ENCODE data around the gene CTBP1. TPM values are rescaled to one million over a fixed set of nuclear protein-coding genes. Genes with fewer than 3 reads are reported as not detected.

The CTBP1 gene
- total RNA-seq, 2 donors from 2014 or later: 132 to 256 TPM

DNA sequence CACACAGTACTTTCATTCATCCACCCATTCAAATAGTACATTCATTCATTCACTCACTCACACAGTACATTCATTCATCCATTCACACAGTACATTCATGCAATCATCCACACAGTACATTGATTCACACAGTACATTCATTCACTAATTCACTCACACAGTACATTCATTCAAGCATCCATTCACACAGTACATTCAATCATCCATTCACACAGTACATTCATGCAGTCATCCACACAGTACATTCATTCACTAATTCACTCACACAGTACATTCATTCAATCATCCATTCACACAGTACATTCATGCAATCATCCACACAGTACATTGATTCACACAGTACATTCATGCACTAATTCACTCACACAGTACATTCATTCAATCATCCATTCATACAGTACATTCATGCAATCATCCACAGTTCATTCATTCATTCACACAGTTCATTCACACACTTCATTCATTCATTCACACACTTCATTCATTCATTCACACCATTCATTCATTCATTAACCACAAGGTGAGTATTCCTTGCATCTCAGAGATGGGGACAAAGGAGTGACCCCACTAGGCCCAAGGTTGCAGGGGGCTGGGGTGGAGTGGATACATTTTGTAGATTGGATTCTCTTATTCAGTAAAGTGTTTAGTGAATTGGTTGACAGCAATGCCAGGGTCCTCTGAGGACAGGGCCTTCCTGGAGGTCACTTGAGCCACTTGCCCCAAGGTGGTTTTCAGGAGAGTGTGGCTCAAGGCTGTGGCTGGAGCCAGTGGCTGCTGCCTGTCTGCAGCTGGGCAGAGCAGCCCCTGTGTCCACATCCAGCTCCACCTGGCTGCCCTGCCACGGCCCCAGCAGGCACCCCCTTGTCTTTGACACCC lies 72.3 kb downstream of the CTBP1 start:
- Histone ChIP-seq H3K4me3 (no peak overlapping the region), H3K27me3 (replicated peaks; ENCODE audit: insufficient read depth) (peaks cover 8% of the 10 kb centered on the region), H3K4me1 (ENCODE audit: control insufficient read depth in 1 of 2, low read depth in 2 of 2) (peaks cover 3 to 9% of the 10 kb centered on the region in 2 donors), H3K36me3 (no peaks in the 10 kb centered on the region), H3K9me3 (no peaks in the 10 kb centered on the region), H3K27ac (no peak overlapping the region)
- ATAC-seq (ENCODE audit: insufficient number of reproducible peaks, low FRiP score, low read depth) (no peak), DNase-seq (ENCODE audit: low spot score) (no peak)
- TF ChIP-seq, protein P1, sequence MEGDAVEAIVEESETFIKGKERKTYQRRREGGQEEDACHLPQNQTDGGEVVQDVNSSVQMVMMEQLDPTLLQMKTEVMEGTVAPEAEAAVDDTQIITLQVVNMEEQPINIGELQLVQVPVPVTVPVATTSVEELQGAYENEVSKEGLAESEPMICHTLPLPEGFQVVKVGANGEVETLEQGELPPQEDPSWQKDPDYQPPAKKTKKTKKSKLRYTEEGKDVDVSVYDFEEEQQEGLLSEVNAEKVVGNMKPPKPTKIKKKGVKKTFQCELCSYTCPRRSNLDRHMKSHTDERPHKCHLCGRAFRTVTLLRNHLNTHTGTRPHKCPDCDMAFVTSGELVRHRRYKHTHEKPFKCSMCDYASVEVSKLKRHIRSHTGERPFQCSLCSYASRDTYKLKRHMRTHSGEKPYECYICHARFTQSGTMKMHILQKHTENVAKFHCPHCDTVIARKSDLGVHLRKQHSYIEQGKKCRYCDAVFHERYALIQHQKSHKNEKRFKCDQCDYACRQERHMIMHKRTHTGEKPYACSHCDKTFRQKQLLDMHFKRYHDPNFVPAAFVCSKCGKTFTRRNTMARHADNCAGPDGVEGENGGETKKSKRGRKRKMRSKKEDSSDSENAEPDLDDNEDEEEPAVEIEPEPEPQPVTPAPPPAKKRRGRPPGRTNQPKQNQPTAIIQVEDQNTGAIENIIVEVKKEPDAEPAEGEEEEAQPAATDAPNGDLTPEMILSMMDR (IDR thresholded peaks at IDR 0.05): no peak

DNA sequence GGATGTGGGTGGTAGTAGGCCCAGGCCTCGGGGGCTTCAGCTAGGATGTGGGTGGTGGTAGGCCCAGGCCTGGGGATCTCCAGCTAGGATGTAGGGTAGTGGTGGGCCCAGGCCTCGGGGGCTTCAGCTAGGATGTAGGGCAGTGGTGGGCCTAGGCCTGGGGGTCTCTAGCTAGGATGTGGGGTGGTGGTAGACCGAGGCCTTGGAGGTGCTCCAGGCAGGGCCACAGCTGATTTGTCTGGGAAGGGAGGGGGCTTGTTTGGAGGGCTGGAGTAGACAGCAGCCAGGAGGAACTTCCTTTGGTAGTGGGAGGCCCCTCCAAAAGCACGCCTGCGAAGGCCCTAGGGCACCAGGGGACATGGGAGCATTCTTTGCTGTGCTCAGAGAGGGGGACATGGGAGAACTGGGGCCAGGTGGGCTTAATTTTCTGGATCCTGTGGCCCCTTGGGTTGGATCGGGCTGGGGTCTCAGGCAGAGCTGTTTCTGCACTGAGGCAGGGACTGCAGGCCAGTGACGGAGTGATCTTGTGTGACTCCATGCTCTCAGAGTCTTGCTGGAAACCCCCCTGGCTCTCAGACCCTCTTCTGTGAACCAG lies 73.2 kb downstream of the CTBP1 start:
- DNase-seq (ENCODE audit: low spot score) (no peak), ATAC-seq (ENCODE audit: insufficient number of reproducible peaks, low FRiP score, low read depth) (no peak)
- H3K27me3 ChIP-seq (replicated peaks; ENCODE audit: insufficient read depth): peaks cover 13% of the 10 kb centered on the region
- no peaks in the 10 kb centered on the region for H3K9me3 ChIP-seq
- H3K36me3 ChIP-seq: no peaks in the 10 kb centered on the region
- peaks cover 7 to 14% of the 10 kb centered on the region in 2 donors for H3K4me1 ChIP-seq (ENCODE audit: control insufficient read depth in 1 of 2, low read depth in 2 of 2)
- H3K4me3 ChIP-seq: no peak overlapping the region
- no peak overlapping the region for H3K27ac ChIP-seq
- TF ChIP-seq, protein P1 (IDR thresholded peaks at IDR 0.05): no peak

DNA sequence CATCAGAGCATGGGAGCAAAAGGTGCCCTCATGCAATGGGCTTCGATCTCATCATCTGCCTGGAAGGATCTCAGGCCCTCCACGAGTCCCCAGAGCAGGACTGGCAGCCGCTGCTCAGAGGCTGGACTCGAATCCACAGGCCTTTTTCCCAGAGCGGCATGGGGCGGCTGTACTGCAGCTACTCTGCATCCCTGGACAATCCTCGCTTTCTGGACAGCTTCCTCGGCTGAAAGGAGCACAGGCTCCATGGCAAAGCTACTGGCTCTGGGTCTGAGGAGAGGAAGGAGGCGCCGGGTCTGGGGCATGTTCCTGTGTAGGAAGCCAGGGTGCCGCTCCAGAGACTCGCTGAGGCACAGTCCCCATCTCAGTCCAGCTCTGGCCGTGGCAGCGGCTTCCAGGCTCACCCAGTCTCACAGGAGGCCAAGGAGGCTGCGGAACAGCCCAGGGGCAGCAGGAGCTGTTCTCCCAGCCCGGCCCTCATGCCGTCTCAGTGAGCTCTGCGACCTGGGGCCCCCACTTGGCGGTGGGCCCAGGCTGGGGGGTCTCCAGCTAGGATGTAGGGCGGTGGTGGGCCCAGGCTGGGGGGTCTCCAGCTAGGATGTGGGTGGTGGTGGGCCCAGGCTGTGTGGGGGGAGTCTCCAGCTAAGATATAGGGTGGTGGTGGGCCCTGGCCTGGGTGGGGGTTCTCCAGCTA lies 73.8 kb downstream of the CTBP1 start:
- TF ChIP-seq, protein P1 (IDR thresholded peaks at IDR 0.05): no peak
- Histone ChIP-seq H3K27me3 (replicated peaks; ENCODE audit: insufficient read depth) (peaks cover 13% of the 10 kb centered on the region), H3K36me3 (no peaks in the 10 kb centered on the region), H3K4me3 (no peak overlapping the region), H3K4me1 (ENCODE audit: control insufficient read depth in 1 of 2, low read depth in 2 of 2) (peaks cover 7 to 14% of the 10 kb centered on the region in 2 donors), H3K9me3 (no peaks in the 10 kb centered on the region), H3K27ac (no peak overlapping the region)
- ATAC-seq (ENCODE audit: insufficient number of reproducible peaks, low FRiP score, low read depth) (no peak), DNase-seq (ENCODE audit: low spot score) (no peak)

DNA sequence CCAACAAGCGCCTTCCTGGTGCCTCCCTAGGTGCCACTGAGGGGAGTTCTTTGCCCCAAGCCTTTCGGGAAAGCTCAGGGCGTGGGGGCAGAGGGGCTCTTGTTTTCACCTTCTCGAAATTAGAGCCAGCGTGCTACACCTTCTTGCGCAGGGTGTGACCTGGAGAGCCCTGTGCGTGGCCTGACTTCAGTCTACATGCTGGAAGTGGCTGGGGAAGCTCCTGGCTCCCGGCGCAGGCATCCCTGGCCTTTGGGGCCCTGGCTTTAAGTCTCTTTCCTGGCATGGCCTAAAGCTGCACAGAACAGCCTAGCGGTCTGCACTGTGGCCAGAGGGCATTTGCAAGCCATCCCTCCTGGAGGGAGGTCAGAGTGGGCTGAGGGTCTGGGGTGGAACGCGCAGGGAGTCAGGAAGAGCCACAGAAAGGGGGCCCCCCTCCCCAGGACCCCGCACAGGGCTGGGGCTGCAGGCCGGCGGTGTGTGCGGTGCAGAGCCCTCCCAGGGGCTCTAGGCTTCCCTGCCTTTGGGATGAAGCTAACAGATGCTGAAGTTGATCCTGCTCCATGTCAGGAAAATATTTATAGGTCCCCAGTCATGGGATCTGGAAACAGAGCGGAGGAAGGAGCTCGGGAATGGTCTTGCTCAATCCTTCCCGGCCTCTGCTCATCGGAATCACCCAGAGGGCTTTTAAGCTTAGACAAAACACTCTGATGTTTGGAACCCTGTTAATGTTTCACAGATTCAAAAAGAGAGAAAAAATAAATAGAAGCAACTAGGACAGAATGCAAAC lies 75.8 kb downstream of the CTBP1 start:
- TF ChIP-seq, protein P1 (IDR thresholded peaks at IDR 0.05): no peak
- peaks cover 7 to 14% of the 10 kb centered on the region in 2 donors for H3K4me1 ChIP-seq (ENCODE audit: control insufficient read depth in 1 of 2, low read depth in 2 of 2)

More for the DNA sequence above, 75.8 kb downstream of the CTBP1 start:
- no peaks in the 10 kb centered on the region for H3K36me3 ChIP-seq
- ATAC-seq (ENCODE audit: insufficient number of reproducible peaks, low FRiP score, low read depth) (no peak), DNase-seq (ENCODE audit: low spot score) (no peak)
- no peaks in the 10 kb centered on the region for H3K9me3 ChIP-seq
- no peak overlapping the region for H3K27ac ChIP-seq
- peaks cover 13% of the 10 kb centered on the region for H3K27me3 ChIP-seq (replicated peaks; ENCODE audit: insufficient read depth)
- no peak overlapping the region for H3K4me3 ChIP-seq
